ENCODE data around the gene MUC5B. TPM values are rescaled to one million over a fixed set of nuclear protein-coding genes. Genes with fewer than 3 reads are reported as not detected.

MUC5B gene
- total RNA-seq, 1 experiment from 2014 or later, result 3.4 TPM

- Mint-ChIP-seq H3K36me3 (ENCODE audit: insufficient read depth, unreplicated experiment) (peaks cover 14% of the 10 kb centered on the region), H3K27ac (ENCODE audit: unreplicated experiment) (no peak overlapping the region), H3K9me3 (ENCODE audit: low read depth, unreplicated experiment) (no peaks in the 10 kb centered on the region), H3K27me3 (ENCODE audit: unreplicated experiment) (peaks cover 20% of the 10 kb centered on the region), H3K4me1 (ENCODE audit: low read depth, unreplicated experiment) (peaks cover 16% of the 10 kb centered on the region), H3K4me3 (ENCODE audit: low read depth, unreplicated experiment) (no peak overlapping the region)
- DNase-seq, result no peak
- CTCF ChIA-PET, result interaction anchor here (1.3 kb wide), 1 partner anchor 21 kb away, joined by 4 read pairs; no protein-coding TSS in a partner anchor
- intact Hi-C loops (cut with micrococcal nuclease; ENCODE audit: unreplicated experiment), result no loop called here
- no TSS peak for BruUV-seq (replicated peaks)
- TF ChIP-seq CTCF (IDR thresholded peaks at IDR 0.05; ENCODE audit: unreplicated experiment), result no peak
Measured at GRCh38 chr11:1225386-1226225, 2.7 kb downstream of the MUC5B start.

- no peak for DNase-seq
- intact Hi-C loops (cut with micrococcal nuclease; ENCODE audit: unreplicated experiment), result no loop called here
- no peaks in the 10 kb centered on the region for H3K9me3 Mint-ChIP-seq (ENCODE audit: low read depth, unreplicated experiment)
- peaks cover 16% of the 10 kb centered on the region for H3K4me1 Mint-ChIP-seq (ENCODE audit: low read depth, unreplicated experiment)
- H3K27me3 Mint-ChIP-seq (ENCODE audit: unreplicated experiment), result peaks cover 12% of the 10 kb centered on the region
- TF ChIP-seq CTCF (IDR thresholded peaks at IDR 0.05; ENCODE audit: unreplicated experiment), result peak; percentile 40
- no peak overlapping the region for H3K4me3 Mint-ChIP-seq (ENCODE audit: low read depth, unreplicated experiment)
- BruUV-seq (replicated peaks), result no TSS peak
- H3K27ac Mint-ChIP-seq (ENCODE audit: unreplicated experiment), result no peak overlapping the region
- peaks cover 9% of the 10 kb centered on the region for H3K36me3 Mint-ChIP-seq (ENCODE audit: insufficient read depth, unreplicated experiment)
- CTCF ChIA-PET, result no interaction called here
Measured at GRCh38 chr11:1226226-1226985, 3.5 kb downstream of the MUC5B start.

GRCh38 chr11:1226986-1227550 is 4.2 kb downstream of the MUC5B start:
- no TSS peak for BruUV-seq (replicated peaks)
- H3K4me1 Mint-ChIP-seq (ENCODE audit: low read depth, unreplicated experiment), result peaks cover 16% of the 10 kb centered on the region
- H3K27ac Mint-ChIP-seq (ENCODE audit: unreplicated experiment), result no peak overlapping the region
- TF ChIP-seq CTCF (IDR thresholded peaks at IDR 0.05; ENCODE audit: unreplicated experiment), result peak; percentile 33
- intact Hi-C loops (cut with micrococcal nuclease; ENCODE audit: unreplicated experiment), result no loop called here
- peaks cover 8% of the 10 kb centered on the region for H3K36me3 Mint-ChIP-seq (ENCODE audit: insufficient read depth, unreplicated experiment)
- no peak overlapping the region for H3K4me3 Mint-ChIP-seq (ENCODE audit: low read depth, unreplicated experiment)
- DNase-seq, result no peak
- H3K9me3 Mint-ChIP-seq (ENCODE audit: low read depth, unreplicated experiment), result no peaks in the 10 kb centered on the region
- H3K27me3 Mint-ChIP-seq (ENCODE audit: unreplicated experiment), result peaks cover 8% of the 10 kb centered on the region
- CTCF ChIA-PET, result interaction anchor here (0.5 kb wide), 1 partner anchor 162 kb away, joined by 6 read pairs; no protein-coding TSS in a partner anchor

GRCh38 chr11:1227551-1228100 is 4.8 kb downstream of the MUC5B start:
- CTCF ChIA-PET, result no interaction called here
- no peak for DNase-seq
- peaks cover 16% of the 10 kb centered on the region for H3K4me1 Mint-ChIP-seq (ENCODE audit: low read depth, unreplicated experiment)

More at GRCh38 chr11:1227551-1228100, 4.8 kb downstream of the MUC5B start:
- no TSS peak for BruUV-seq (replicated peaks)
- H3K27me3 Mint-ChIP-seq (ENCODE audit: unreplicated experiment), result peaks cover 8% of the 10 kb centered on the region
- peaks cover 8% of the 10 kb centered on the region for H3K36me3 Mint-ChIP-seq (ENCODE audit: insufficient read depth, unreplicated experiment)
- no peak for TF ChIP-seq CTCF (IDR thresholded peaks at IDR 0.05; ENCODE audit: unreplicated experiment)
- H3K27ac Mint-ChIP-seq (ENCODE audit: unreplicated experiment), result no peak overlapping the region
- H3K4me3 Mint-ChIP-seq (ENCODE audit: low read depth, unreplicated experiment), result no peak overlapping the region
- no peaks in the 10 kb centered on the region for H3K9me3 Mint-ChIP-seq (ENCODE audit: low read depth, unreplicated experiment)
- intact Hi-C loops (cut with micrococcal nuclease; ENCODE audit: unreplicated experiment), result no loop called here
